PFSK-1 (cell line): Measurements from ENCODE around the gene ABCC8.

Experiments used
- FOXP2 ChIP-seq: optimal IDR thresholded peaks from 2 replicates; pipeline ENCODE3; 2011; ENCODE audit warnings: borderline replicate concordance, control low read depth, inconsistent platforms; ENCODE audit not compliant: insufficient read depth; ENCODE audit errors: extremely low read length, extremely low read depth
- REST ChIP-seq, 2 experiments: IDR thresholded peaks; 2 replicates each; pipeline versions ENCODE4 v1.6.1 to v1.8.0; 2011 to 2012; ENCODE audit warnings: low read depth in 2 of 2, low read length in 2 of 2, control low read depth in 1 of 2, inconsistent platforms in 1 of 2, mild to moderate bottlenecking in 1 of 2, moderate library complexity in 1 of 2; ENCODE audit not compliant: insufficient read depth in 1 of 2

- TF ChIP-seq FOXP2 (no peak), REST (IDR thresholded peaks at IDR 0.05; ENCODE audit: insufficient read depth in 1 of 2, low read depth in 2 of 2, low read length in 2 of 2) (no peak)
Observed at GRCh38 chr11:17366495-17366894, 110.2 kb downstream of the ABCC8 start.
